Body of pancreas (tissue), 4 donors: ENCODE data around the gene MTSS2. TPM values are rescaled to one million over a fixed set of nuclear protein-coding genes. Genes with fewer than 3 reads are reported as not detected.

ENCODE experiments used
- ATAC-seq: fragments of 150-250 bp; one replicate; pipeline ENCODE4 v1.9.1; 2016
- DNase-seq, 4 donors: peaks; one replicate each; pipeline ENCODE4 v3.0.0-alpha.2; 2019
- H3K27ac ChIP-seq, 4 donors: fragments of 200-600 bp; sonication (generic); 1 replicate in 3 of 4; 2 replicates in 1 of 4; pipeline versions ENCODE4 v1.5.1 to v1.6.1; 2016 to 2019; ENCODE audit warnings: mild to moderate bottlenecking in 1 of 4, mixed read lengths in 1 of 4, moderate library complexity in 1 of 4
- H3K27me3 ChIP-seq, 2 donors: fragments of 200-600 bp; sonication (generic); one replicate each; pipeline ENCODE4 v1.6.0; 2016; ENCODE audit warnings: mild to moderate bottlenecking in 1 of 2
- H3K36me3 ChIP-seq, 2 donors: fragments of 200-600 bp; sonication (generic); replicated peaks in 1 of 2; 2 replicates each; pipeline ENCODE4 v1.5.1; 2016; ENCODE audit warnings: low read depth in 2 of 2; ENCODE audit not compliant: insufficient read depth in 1 of 2
- H3K4me1 ChIP-seq: fragments of 200-600 bp; sonication (generic); one replicate; pipeline ENCODE4 v1.6.0; 2016
- H3K4me3 ChIP-seq, 2 donors: fragments of 200-600 bp; sonication (generic); 1 replicate in 1 of 2; 2 replicates in 1 of 2; pipeline ENCODE4 v1.5.1; 2016 to 2019
- H3K9me3 ChIP-seq, 3 donors: fragments of 200-600 bp; sonication (generic); 1 replicate in 2 of 3; 2 replicates in 1 of 3; pipeline ENCODE4 v1.5.1; 2016
- CTCF ChIP-seq, 7 experiments: fragments of 450-650 bp in 4 of 7; fragments of 200-600 bp in 3 of 7; sonication (generic) in 3 of 7; IDR thresholded peaks; one replicate each; pipeline ENCODE4 v1.5.1; 2016 to 2019; ENCODE audit warnings: antibody characterized with exemption in 7 of 7
- POLR2A ChIP-seq, 3 donors: fragments of 450-650 bp; IDR thresholded peaks; one replicate each; pipeline ENCODE4 v1.6.1; 2016; ENCODE audit warnings: antibody characterized with exemption in 3 of 3, mild to moderate bottlenecking in 2 of 3
- WGBS, 2 donors: methylation state at CpG; one replicate each; pipeline ENCODE4 v1.1.5; 2017; 5-methylcytosine and 5-hydroxymethylcytosine counted together
- intact Hi-C: fragments of 100-400 bp; cut with DNase I; formaldehyde crosslinking; loops from one replicate; pipeline ENCODE4 v1.15.1; 2023
- total RNA-seq, 2 donors: library from RNA; depleted of rRNA; stranded (reverse); fragments of >200 nt; gene quantifications; one replicate each; pipeline ENCODE4 v1.1.0, GENCODE V29; 2016

The MTSS2 gene
- total RNA-seq, 2 donors from 2014 or later = 8.8 to 23.4 TPM

GRCh38 chr16:70721202-70721963, 35.5 kb upstream of the MTSS2 start:
- Histone ChIP-seq H3K36me3 (no peaks in the 10 kb centered on the region), H3K9me3 (no peaks in the 10 kb centered on the region), H3K27ac (no peak overlapping the region), H3K27me3 (no peaks in the 10 kb centered on the region), H3K4me3 (no peak overlapping the region), H3K4me1 (peaks cover 32% of the 10 kb centered on the region)
- DNase-seq (no peak), ATAC-seq (no peak)
- TF ChIP-seq CTCF (IDR thresholded peaks at IDR 0.05) (no peak), POLR2A (IDR thresholded peaks at IDR 0.05) (no peak)
- intact Hi-C loops = no loop called here
- 87 to 89% methylated on average over 11 to 18 of the region's 18 CpGs for WGBS, 2 donors

GRCh38 chr16:70720425-70721201, 34.8 kb upstream of the MTSS2 start:
- no peaks in the 10 kb centered on the region for H3K36me3 ChIP-seq
- WGBS, 2 donors = 95% methylated on average over 18 of the region's 18 CpGs
- no peaks in the 10 kb centered on the region for H3K9me3 ChIP-seq
- DNase-seq (no peak), ATAC-seq (no peak)
- no peak overlapping the region for H3K27ac ChIP-seq
- peaks cover 32% of the 10 kb centered on the region for H3K4me1 ChIP-seq
- intact Hi-C loops = no loop called here
- H3K27me3 ChIP-seq = no peaks in the 10 kb centered on the region
- no peak overlapping the region for H3K4me3 ChIP-seq
- TF ChIP-seq POLR2A (IDR thresholded peaks at IDR 0.05) (no peak), CTCF (IDR thresholded peaks at IDR 0.05) (no peak)

- WGBS, 2 donors = 93 to 97% methylated on average over 8 to 9 of the region's 9 CpGs
- H3K9me3 ChIP-seq = no peaks in the 10 kb centered on the region
- H3K4me1 ChIP-seq = peaks cover 27% of the 10 kb centered on the region
- no peaks in the 10 kb centered on the region for H3K36me3 ChIP-seq
- TF ChIP-seq CTCF (IDR thresholded peaks at IDR 0.05) = no peak
- no peak for TF ChIP-seq POLR2A (IDR thresholded peaks at IDR 0.05)
- ATAC-seq (no peak), DNase-seq (no peak)
- no peak overlapping the region for H3K4me3 ChIP-seq
- no peaks in the 10 kb centered on the region for H3K27me3 ChIP-seq
- peak overlapping the region in 2 of 4 donors; percentile 72 to 86 for H3K27ac ChIP-seq
- intact Hi-C loops = no loop called here
Observed at GRCh38 chr16:70717065-70717464, 31.2 kb upstream of the MTSS2 start.

- Histone ChIP-seq H3K27ac (peak overlapping the region; percentile 58 to 86 (median 66)), H3K27me3 (no peaks in the 10 kb centered on the region), H3K4me1 (peaks cover 27% of the 10 kb centered on the region), H3K36me3 (no peaks in the 10 kb centered on the region), H3K4me3 (no peak overlapping the region), H3K9me3 (no peaks in the 10 kb centered on the region)
- WGBS, 2 donors = 60 to 67% methylated on average over 6 of the region's 6 CpGs
- intact Hi-C loops = no loop called here
- ATAC-seq (peak; percentile 57), DNase-seq (peak in 2 of 4 donors; percentile 38 to 48)
- TF ChIP-seq POLR2A (IDR thresholded peaks at IDR 0.05) (no peak), CTCF (IDR thresholded peaks at IDR 0.05) (no peak)
Observed at GRCh38 chr16:70715860-70716357, 30.1 kb upstream of the MTSS2 start.
